SHP77 treated with DMSO at 0.1 percent for 48 hours (cell line): ENCODE measurements around the gene PRF1.
"Not testable (repeated sequence)": the region's sequence is repeated elsewhere in the genome, so short reads cannot be mapped to it uniquely, and the experiment has no call there.

Source experiments
- DNase-seq: peaks from one replicate; lab custom pipeline; 2025; lab: John Stamatoyannopoulos, UW

The PRF1 gene

DNA sequence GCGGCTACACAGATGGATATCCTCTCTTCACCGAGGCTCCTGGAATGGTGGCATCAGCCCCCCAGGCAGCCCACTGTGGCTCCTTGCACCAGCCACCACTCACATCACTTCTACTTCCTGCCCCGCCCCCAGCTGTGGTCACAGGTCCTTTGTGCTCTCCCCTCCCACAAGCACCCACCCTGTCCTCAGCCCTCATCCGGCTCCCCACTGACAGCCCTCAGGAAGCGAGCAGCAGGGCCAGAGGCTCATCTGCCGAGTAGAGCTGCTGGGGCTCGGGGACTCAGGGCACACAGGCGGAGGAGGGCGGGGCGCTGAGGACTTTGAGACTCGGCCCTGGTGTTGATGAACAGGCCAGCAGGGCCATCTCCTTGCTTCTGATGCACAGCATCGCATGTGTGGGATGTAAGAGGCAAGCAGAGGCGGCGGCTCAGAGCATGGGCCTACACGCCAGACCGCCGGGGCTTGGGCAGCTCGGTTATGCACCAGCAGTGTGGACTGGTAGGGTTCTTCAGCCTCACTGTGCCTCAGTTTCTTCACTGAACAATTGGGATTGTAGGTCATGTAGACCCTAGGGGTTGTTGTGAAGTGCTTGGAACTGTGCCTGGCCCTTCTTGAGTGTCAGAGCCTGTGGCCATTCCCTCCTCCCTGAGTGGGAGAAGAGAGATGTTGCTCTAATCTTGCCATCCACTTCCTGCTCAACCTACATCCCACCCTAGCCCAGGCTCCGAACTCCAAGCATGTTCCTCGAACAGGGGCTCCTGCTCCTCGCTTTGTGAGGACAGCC, at the start of gene PRF1:
PRF1 (minus strand) TSS at position 77 of the 784 bp plus-strand sequence. CDS start 1,839 bp downstream, outside the sequence.
- DNase-seq: no peak

DNA sequence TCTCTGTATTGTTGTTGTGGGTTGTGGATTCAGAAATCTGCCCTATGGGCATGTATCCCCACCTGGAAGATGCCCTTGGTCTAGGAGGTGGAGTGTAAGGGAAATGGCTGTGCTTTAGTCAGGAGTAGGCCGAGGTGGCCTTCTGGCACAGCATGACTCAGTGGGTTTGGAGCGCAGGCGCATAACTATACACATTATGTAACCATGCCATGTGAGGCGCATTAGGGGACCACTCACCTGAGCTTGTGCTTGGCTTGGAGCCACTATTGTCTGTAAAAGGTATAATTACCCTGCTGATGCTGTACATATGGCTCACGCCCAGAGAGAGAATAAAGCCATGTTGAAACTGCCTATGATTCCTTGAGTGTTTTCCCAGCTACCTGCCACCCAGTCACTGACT, 49.1 kb upstream of the PRF1 start:
- no peak for DNase-seq

- DNase-seq: no peak
These were observed 48.2 kb upstream of the PRF1 start for GRCh38 chr10:70650718-70651117.

GRCh38 chr10:70650104-70650503, 47.6 kb upstream of the PRF1 start:
- DNase-seq: no peak

DNA sequence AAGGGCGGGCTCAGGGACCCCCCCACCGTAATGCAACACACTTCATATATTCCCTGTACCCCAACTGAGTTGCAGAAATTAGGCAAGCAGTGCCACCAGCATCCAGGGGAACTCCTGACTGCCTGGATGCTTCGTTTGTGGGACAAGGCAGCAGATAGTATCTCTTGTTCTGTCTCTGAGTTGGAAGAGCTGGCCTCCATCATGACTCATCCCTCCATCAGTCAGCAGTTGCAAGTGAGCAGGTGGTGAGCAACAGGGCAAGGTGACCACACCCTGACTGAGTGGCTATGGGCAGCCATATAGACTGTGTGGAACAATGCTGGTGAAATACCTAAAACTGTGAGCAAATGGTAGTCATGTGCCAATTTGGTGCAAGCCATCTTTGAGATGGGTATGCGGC, 47.0 kb upstream of the PRF1 start:
- DNase-seq: no peak

DNA sequence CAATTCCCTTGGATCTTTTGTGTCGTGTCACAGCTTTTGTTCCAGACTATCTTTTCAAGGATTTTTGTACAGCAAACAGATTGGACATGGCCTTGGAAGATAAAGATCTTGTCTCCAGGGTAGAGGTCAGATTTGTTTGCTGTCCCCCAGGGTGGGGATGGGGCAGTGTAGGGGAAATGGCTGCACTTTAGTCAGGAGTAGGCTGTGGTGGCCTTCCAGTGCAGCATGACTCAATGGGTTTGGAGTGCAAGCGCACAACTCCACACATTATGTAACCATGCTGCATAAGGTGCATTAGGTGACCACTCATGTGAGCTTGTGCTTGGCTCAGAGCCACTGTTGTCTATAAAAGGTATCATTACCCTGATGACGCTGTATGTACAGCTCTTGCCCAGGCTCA, 45.9 kb upstream of the PRF1 start:
- no peak for DNase-seq

DNA sequence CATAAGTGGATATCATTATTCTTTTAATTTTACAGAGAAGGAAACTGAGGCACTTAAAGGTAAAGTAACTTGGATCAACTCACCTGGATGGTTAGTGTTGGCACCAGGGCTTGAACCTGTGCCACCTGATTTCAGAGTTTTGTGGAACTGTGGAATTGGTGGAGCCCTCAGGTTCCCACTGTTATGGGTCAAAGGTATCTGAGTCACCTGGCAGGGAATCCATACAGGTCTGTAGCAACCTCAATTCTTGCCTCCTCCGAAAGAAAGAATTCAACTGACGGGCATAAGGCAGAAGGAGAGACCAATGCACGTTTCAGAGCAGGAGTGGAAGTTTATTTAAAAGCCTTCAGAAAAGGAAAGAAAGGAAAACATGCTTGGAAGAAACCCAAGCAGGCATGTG, 44.5 kb upstream of the PRF1 start:
- DNase-seq: no peak

DNA sequence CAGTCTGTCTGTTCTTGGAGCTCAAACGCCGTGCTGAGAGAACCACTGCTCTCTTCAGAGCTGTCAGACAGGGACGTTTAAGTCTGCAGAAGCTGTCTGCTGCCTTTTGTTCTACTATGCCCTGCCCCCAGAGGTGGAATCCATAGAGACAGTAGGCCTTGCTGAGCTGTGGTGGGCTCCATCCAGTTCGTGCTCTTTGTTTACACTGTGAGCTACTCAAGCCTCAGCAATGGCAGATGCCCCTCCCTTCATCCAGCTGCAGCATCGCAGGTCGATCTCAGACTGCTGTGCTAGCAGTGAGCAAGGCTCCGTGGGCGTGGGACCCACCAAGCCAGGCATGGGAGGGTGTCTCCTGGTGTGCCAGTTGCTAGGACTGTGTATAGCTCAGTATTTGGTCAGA, 42.4 kb upstream of the PRF1 start:
- not testable (repeated sequence) for DNase-seq

- not testable (repeated sequence) for DNase-seq
These were observed 40.7 kb upstream of the PRF1 start for GRCh38 chr10:70643272-70643671.

DNA sequence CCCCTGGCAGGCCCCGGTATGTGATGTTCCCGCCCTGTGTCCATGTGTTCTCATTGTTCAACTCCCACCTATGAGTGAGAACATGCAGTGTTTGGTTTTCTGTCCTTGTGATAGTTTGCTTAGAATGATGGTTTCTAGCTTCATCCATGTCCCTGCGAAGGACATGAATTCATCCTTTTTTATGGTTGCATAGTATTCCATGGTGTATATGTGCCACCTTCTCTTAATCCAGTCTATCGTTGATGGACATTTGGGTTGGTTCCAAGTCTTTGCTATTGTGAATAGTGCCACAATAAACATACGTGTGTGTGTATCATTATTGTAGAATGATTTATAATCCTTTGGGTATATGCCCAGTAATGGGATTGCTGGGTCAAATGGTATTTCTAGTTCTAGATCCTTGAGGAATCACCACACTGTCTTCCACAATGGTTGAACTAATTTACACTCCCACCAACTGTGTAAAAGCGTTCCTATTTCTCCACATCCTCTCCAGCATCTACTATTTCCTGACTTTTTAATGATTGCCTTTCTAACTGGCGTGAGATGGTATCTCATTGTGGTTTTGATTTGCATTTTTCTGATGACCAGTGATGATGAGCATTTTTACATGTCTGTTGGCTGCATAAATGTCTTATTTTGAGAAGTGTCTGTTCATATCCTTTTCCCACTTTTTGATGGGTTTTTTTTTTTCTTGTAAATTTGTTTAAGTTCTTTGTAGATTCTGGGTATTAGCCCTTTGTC, 37.3 kb upstream of the PRF1 start:
- DNase-seq: not testable (repeated sequence)

DNA sequence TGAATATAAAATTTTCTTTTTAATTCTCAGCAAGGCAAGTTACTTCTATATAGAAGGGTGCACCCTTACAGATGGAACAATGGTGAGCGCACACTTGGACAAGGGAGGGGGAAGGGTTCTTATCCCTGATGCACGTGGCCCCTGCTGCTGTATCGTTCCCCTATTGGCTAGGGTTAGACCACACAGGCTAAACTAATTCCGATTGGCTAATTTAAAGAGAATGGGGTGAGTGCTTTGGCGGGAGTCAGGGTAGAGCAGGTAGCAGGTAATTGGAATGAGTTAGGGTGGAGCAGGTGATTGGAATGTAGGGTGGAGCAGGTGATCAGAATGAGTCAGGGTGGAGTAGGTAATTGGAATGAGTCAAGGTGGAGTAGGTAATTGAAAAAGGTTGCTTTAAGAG, 32.0 kb upstream of the PRF1 start:
- not testable (repeated sequence) for DNase-seq

- no peak for DNase-seq
These were observed 31.5 kb upstream of the PRF1 start for GRCh38 chr10:70634011-70634410.

GRCh38 chr10:70631735-70632134, 29.2 kb upstream of the PRF1 start:
- DNase-seq: not testable (repeated sequence)

DNA sequence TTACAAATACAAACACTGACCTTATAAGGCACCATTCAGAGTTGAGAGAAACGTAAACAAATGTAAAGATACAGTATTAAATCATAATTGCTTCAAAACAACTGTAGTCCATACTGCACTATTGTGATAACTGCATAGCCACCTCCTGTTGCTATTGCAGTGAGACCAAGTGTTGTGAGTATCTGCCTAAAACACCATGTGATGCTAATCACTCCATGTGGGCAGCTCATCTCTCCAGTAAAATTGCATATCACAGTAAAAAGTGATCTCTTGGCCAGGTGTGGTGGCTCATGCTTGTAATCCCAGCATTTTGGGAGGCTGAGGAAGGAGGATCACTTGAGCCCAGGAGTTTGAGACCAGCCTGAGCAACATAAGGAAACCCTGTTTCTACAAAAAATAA, 26.8 kb upstream of the PRF1 start:
- no peak for DNase-seq

DNA sequence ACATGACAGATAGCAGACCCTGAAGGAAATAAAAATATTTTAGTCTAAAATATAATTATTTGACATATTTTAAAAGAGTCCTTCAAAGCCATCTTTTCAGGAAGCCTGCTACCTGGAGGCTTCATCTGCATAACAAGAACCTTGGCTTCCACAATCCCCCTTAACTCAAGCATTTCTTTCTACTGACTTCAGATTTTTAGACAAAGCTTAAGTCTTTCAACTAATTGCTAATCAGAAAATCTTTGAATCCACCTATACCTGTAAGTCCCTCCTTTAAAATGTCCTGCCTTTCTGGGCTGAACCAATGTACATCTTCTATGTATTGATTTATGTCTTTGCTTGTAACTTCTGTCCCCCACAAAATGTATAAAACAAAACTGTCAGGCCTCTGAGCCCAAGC, 23.5 kb upstream of the PRF1 start:
- DNase-seq: no peak

DNA sequence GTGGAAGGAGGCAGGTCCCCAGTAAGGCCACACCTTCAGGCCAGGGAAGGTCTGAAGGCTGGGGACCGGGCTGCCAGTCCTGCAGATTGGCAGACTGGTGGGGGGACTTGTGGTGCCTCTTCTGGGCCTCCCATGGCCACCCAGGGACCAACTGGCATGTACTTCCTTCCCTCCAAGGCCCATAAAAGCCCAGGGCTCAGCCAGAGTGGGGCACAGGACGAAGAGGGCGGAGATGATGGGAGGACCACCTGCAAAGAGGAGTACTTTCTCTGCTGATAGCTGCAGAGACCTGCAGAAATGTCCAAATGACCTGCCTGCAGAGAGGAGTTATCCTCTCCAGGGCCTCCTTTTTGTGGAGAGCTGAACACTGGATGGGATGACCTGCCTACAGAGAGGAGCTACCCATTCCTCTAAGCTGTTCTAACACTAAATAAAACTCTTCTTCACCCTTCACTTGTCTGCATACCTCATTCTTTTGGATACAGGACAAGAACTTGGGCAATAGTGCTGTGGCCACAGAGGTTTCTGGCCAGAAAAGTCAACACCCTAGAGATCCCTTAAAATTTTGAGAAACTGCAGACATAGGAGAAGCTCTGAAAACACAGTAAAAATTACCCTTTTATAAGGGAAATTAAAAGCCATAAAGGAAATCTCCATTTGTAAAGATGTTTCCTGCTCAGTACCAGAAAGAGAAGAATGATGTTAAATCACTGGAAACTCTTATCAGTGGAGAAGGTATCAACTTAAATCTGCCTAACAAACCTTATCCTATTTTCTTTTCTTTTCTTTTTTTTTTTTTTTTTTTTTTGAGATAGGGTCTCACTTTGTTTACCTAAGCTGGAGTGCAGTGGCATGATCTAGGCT, 20.7 kb upstream of the PRF1 start:
- no peak for DNase-seq

GRCh38 chr10:70622541-70622940, 20.0 kb upstream of the PRF1 start:
- no peak for DNase-seq

DNA sequence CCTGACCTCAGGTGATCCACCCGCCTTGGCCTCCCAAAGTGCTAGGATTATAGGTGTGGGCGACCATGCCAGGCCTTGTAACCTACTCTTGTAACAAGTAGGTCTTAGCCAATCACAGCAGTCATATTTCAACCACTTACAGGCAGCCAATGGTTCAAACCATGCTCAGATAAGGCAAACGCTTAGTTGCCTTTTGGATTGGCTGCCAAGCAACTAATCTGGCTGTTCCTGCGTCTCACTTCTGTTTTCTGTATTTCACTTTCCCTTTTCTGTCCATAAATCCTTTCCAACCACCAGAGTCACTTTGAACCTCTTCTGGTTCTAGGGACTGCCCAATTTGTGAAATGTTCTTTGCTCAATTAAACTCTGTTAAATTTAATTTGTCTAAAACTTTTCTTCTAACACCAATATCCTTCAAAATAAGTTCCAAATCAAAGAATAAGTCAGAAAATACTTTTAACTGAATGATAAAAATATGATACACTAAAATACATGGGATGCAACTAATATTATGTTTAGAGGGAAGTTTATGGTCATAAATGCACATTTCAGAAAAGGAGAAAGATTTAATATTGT, 19.1 kb upstream of the PRF1 start:
- DNase-seq: no peak

- no peak for DNase-seq
These were observed 17.4 kb upstream of the PRF1 start for GRCh38 chr10:70620020-70620289.

DNA sequence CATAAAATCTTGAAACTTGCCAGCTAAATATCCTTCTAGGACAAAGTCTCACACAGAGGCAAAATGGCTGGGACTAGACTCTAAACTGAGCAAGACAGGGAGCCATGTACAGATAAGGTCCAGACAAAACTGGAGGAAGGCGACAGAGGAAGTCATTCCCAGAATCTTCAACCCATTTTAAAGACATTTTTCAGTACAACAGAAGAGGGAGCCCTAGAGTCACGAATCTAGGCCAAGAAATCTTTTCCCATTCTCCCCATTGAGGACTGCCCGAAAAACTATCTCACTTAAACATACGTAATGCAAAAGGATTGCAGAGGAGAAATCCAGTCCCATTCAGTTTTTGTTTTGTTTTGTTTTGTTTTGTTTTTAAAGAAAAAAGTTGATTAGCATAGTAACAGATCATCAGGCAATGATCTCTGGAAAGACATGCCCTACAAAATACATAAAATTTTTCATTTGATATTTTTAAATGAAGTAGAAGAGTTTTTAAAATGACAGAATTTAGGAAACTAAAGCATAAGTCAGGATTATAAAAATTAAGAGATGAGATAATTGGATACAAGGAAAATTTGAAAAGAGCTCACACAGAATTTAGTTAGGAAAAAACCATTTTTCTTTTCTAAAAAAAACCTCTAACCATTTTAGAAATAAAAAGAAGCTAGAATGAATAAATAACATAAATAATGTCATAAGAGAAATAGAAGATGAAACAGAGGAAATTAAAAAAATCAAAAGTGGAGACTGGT, 16.9 kb upstream of the PRF1 start:
- no peak for DNase-seq

DNA sequence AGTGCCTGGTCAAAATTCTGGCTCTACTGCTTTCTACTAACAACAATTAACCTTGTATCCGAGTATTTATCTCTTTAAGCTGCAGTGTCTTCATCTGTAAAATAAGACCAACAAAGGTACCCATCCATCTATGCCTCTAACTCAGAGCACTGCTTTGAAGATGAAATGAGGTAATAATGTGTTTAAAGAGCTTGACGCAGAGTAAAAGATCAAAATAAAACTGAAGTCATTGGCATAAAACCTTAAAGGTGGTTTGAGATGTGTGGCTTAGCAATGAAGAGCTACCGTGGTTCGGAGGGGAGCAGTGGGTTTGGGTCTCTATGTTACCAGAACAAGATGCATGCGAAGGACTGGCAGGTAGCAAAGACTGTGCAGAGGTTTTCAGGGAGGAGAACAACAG, 16.1 kb upstream of the PRF1 start:
- no peak for DNase-seq
